ENCODE data around the gene B4GALNT2. TPM values are rescaled to one million over a fixed set of nuclear protein-coding genes. Genes with fewer than 3 reads are reported as not detected.

B4GALNT2 gene
- polyA plus RNA-seq, 1 donor from 2014 or later = not detected

- H3F3A ChIP-seq (ENCODE audit: insufficient read depth, low read length, poor library complexity, severe bottlenecking) = no peaks in the 10 kb centered on the region
- peak overlapping the region; percentile 92 for H3K4me3 ChIP-seq (ENCODE audit: low read length)
- H3K79me2 ChIP-seq (replicated peaks; ENCODE audit: insufficient read depth, low read length) = no peaks in the 10 kb centered on the region
- peak overlapping the region; percentile 76 for H3K9ac ChIP-seq (ENCODE audit: low read length)
- H3K9me2 ChIP-seq (ENCODE audit: insufficient read depth, low read length) = no peaks in the 10 kb centered on the region
- no peaks in the 10 kb centered on the region for H3K27me3 ChIP-seq (ENCODE audit: insufficient read depth, low read depth, low read length)
- TF ChIP-seq POLR2AphosphoS5 (IDR thresholded peaks at IDR 0.05) (peak; percentile 66), EP300 (conservative IDR thresholded peaks at IDR 0.05; ENCODE audit: poor library complexity, severe bottlenecking) (no peak)
- peak overlapping the region; percentile 10 for H3K4me2 ChIP-seq (ENCODE audit: low read length)
- H4K20me1 ChIP-seq (ENCODE audit: insufficient read depth) = no peaks in the 10 kb centered on the region
- H3K9me3 ChIP-seq (ENCODE audit: low read length) = no peaks in the 10 kb centered on the region
- H2AFZ ChIP-seq (ENCODE audit: low read depth, low read length) = peak overlapping the region; percentile 61
- no peaks in the 10 kb centered on the region for H3K36me3 ChIP-seq (ENCODE audit: insufficient read depth, low read length)
- H3K27ac ChIP-seq (ENCODE audit: low read length) = peak overlapping the region; percentile 88
Observed at GRCh38 chr17:49193513-49194296, 61.1 kb downstream of the B4GALNT2 start.

GRCh38 chr17:49194297-49194607, 61.7 kb downstream of the B4GALNT2 start:
- H3K27me3 ChIP-seq (ENCODE audit: insufficient read depth, low read depth, low read length) = no peaks in the 10 kb centered on the region
- H3K79me2 ChIP-seq (replicated peaks; ENCODE audit: insufficient read depth, low read length) = no peaks in the 10 kb centered on the region
- peak overlapping the region; percentile 76 for H3K9ac ChIP-seq (ENCODE audit: low read length)
- no peaks in the 10 kb centered on the region for H3K36me3 ChIP-seq (ENCODE audit: insufficient read depth, low read length)
- no peaks in the 10 kb centered on the region for H3K9me3 ChIP-seq (ENCODE audit: low read length)
- H3F3A ChIP-seq (ENCODE audit: insufficient read depth, low read length, poor library complexity, severe bottlenecking) = no peaks in the 10 kb centered on the region
- no peak overlapping the region for H2AFZ ChIP-seq (ENCODE audit: low read depth, low read length)
- no peak overlapping the region for H3K4me2 ChIP-seq (ENCODE audit: low read length)
- no peaks in the 10 kb centered on the region for H3K9me2 ChIP-seq (ENCODE audit: insufficient read depth, low read length)
- no peaks in the 10 kb centered on the region for H4K20me1 ChIP-seq (ENCODE audit: insufficient read depth)
- H3K4me3 ChIP-seq (ENCODE audit: low read length) = peak overlapping the region; percentile 92
- TF ChIP-seq MXI1 (conservative IDR thresholded peaks at IDR 0.05; ENCODE audit: poor library complexity, severe bottlenecking) (no peak), POLR2AphosphoS5 (IDR thresholded peaks at IDR 0.05) (no peak), SMC3 (conservative IDR thresholded peaks at IDR 0.05; ENCODE audit: poor library complexity) (no peak), REST (IDR thresholded peaks at IDR 0.05; ENCODE audit: borderline replicate concordance) (no peak), EZH2 (IDR thresholded peaks at IDR 0.05; ENCODE audit: borderline replicate concordance, insufficient read depth, low read length, poor library complexity, severe bottlenecking) (no peak), RAD21 (conservative IDR thresholded peaks at IDR 0.05) (no peak), EP300 (conservative IDR thresholded peaks at IDR 0.05; ENCODE audit: poor library complexity, severe bottlenecking) (no peak)
- peak overlapping the region; percentile 88 for H3K27ac ChIP-seq (ENCODE audit: low read length)

- H3K36me3 ChIP-seq (ENCODE audit: insufficient read depth, low read length) = no peaks in the 10 kb centered on the region
- no peak for TF ChIP-seq RAD21 (conservative IDR thresholded peaks at IDR 0.05)
- no peak for TF ChIP-seq POLR2AphosphoS5 (IDR thresholded peaks at IDR 0.05)
- TF ChIP-seq REST (IDR thresholded peaks at IDR 0.05; ENCODE audit: borderline replicate concordance) = no peak
- no peak for TF ChIP-seq MXI1 (conservative IDR thresholded peaks at IDR 0.05; ENCODE audit: poor library complexity, severe bottlenecking)
- no peak for TF ChIP-seq TAF1 (IDR thresholded peaks at IDR 0.05; ENCODE audit: low read depth)
- TF ChIP-seq EZH2 (IDR thresholded peaks at IDR 0.05; ENCODE audit: borderline replicate concordance, insufficient read depth, low read length, poor library complexity, severe bottlenecking) = no peak
- TF ChIP-seq EP300 (conservative IDR thresholded peaks at IDR 0.05; ENCODE audit: poor library complexity, severe bottlenecking) = no peak
- TF ChIP-seq, protein P1, sequence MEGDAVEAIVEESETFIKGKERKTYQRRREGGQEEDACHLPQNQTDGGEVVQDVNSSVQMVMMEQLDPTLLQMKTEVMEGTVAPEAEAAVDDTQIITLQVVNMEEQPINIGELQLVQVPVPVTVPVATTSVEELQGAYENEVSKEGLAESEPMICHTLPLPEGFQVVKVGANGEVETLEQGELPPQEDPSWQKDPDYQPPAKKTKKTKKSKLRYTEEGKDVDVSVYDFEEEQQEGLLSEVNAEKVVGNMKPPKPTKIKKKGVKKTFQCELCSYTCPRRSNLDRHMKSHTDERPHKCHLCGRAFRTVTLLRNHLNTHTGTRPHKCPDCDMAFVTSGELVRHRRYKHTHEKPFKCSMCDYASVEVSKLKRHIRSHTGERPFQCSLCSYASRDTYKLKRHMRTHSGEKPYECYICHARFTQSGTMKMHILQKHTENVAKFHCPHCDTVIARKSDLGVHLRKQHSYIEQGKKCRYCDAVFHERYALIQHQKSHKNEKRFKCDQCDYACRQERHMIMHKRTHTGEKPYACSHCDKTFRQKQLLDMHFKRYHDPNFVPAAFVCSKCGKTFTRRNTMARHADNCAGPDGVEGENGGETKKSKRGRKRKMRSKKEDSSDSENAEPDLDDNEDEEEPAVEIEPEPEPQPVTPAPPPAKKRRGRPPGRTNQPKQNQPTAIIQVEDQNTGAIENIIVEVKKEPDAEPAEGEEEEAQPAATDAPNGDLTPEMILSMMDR (IDR thresholded peaks at IDR 0.05; ENCODE audit: poor library complexity, severe bottlenecking) = no peak
- TF ChIP-seq SMC3 (conservative IDR thresholded peaks at IDR 0.05; ENCODE audit: poor library complexity) = no peak
Observed at GRCh38 chr17:49195751-49196150, 63.2 kb downstream of the B4GALNT2 start.

More at GRCh38 chr17:49195751-49196150, 63.2 kb downstream of the B4GALNT2 start:
- H3K9me2 ChIP-seq (ENCODE audit: insufficient read depth, low read length) = no peaks in the 10 kb centered on the region
- H3K4me3 ChIP-seq (ENCODE audit: low read length) = no peak overlapping the region
- no peak overlapping the region for H3K4me2 ChIP-seq (ENCODE audit: low read length)
- H3K79me2 ChIP-seq (replicated peaks; ENCODE audit: insufficient read depth, low read length) = no peaks in the 10 kb centered on the region
- no peaks in the 10 kb centered on the region for H3K9me3 ChIP-seq (ENCODE audit: low read length)
- H4K20me1 ChIP-seq (ENCODE audit: insufficient read depth) = no peaks in the 10 kb centered on the region
- H3K9ac ChIP-seq (ENCODE audit: low read length) = no peak overlapping the region
- H2AFZ ChIP-seq (ENCODE audit: low read depth, low read length) = no peak overlapping the region
- H3F3A ChIP-seq (ENCODE audit: insufficient read depth, low read length, poor library complexity, severe bottlenecking) = no peaks in the 10 kb centered on the region
- no peak overlapping the region for H3K27ac ChIP-seq (ENCODE audit: low read length)
- no peaks in the 10 kb centered on the region for H3K27me3 ChIP-seq (ENCODE audit: insufficient read depth, low read depth, low read length)
